ENCODE measurements around the gene ATP11C. TPM values are rescaled to one million over a fixed set of nuclear protein-coding genes. Genes with fewer than 3 reads are reported as not detected.
"Not testable (repeated sequence)": the region's sequence is repeated elsewhere in the genome, so short reads cannot be mapped to it uniquely, and the experiment has no call there.

The ATP11C gene
- 12.2 TPM for total RNA-seq
- polyA plus RNA-seq (ENCODE audit: insufficient read depth in 1 of 8, insufficient read length in 8 of 8, low replicate concordance in 1 of 8) = 10 to 100 TPM; 11.6 to 20.7 (median 15.5) TPM
- long read RNA-seq, donor 1 = 0 reads
- long read RNA-seq, donor 2 = 0 reads
- long read RNA-seq, donor 3 = 0 reads
- long read RNA-seq, donor 4, partial matches to known transcripts = 11 of 11 reads
- long read RNA-seq, donor 4, other reads (novel, unspliced or antisense) = 0 of 11 reads
- long read RNA-seq, donor 5 = 0 reads
- long read RNA-seq, donor 6 = 0 reads
- long read RNA-seq, donor 7, partial matches to known transcripts = 0 of 1 reads
- long read RNA-seq, donor 7, other reads (novel, unspliced or antisense) = 0 of 1 reads
- long read RNA-seq, donor 8 = 0 reads
- long read RNA-seq, donor 9 = 0 reads
- long read RNA-seq, donor 10 = 0 reads
- long read RNA-seq, donor 11 = 0 reads

- WGBS (ENCODE audit: insufficient coverage) = 23% methylated on average over 27 of the region's 52 CpGs
- no peaks in the 10 kb centered on the region for H3K9me3 ChIP-seq (replicated peaks; ENCODE audit: control insufficient read depth, low read depth, low read length)
- peak; percentile 93 for DNase-seq
- H3K4me1 ChIP-seq (ENCODE audit: control insufficient read depth, insufficient read depth, low read length) = peaks cover 6% of the 10 kb centered on the region
- H3K36me3 ChIP-seq (ENCODE audit: control insufficient read depth, insufficient read depth, low read length) = no peaks in the 10 kb centered on the region
- peaks cover 24% of the 10 kb centered on the region for H3K27me3 ChIP-seq (ENCODE audit: control insufficient read depth, insufficient read depth, low read length)
- H3K4me3 ChIP-seq (ENCODE audit: low read length) = peak within 1 kb of the TSS; percentile 69
- H3K27ac ChIP-seq (ENCODE audit: low read length) = peak within 1 kb of the TSS; percentile 98
Observed at GRCh38 chrX:139932901-139933796, at the start of gene ATP11C. TSS of gene ATP11C (minus strand) at chrX:139933053. CDS start at chrX:139932042, 1,011 bp downstream.

- H3K27ac ChIP-seq (ENCODE audit: low read length) = no peak overlapping the region
- DNase-seq = no peak
- H3K4me1 ChIP-seq (ENCODE audit: control insufficient read depth, insufficient read depth, low read length) = no peaks in the 10 kb centered on the region
- no peak overlapping the region for H3K4me3 ChIP-seq (ENCODE audit: low read length)
- no peaks in the 10 kb centered on the region for H3K36me3 ChIP-seq (ENCODE audit: control insufficient read depth, insufficient read depth, low read length)
- no peaks in the 10 kb centered on the region for H3K27me3 ChIP-seq (ENCODE audit: control insufficient read depth, insufficient read depth, low read length)
- WGBS (ENCODE audit: insufficient coverage) = 100% methylated on average over 1 of the region's 3 CpGs
- H3K9me3 ChIP-seq (replicated peaks; ENCODE audit: control insufficient read depth, low read depth, low read length) = peaks cover 2% of the 10 kb centered on the region
Observed at GRCh38 chrX:139974471-139974870, 41.6 kb upstream of the ATP11C start.

DNA sequence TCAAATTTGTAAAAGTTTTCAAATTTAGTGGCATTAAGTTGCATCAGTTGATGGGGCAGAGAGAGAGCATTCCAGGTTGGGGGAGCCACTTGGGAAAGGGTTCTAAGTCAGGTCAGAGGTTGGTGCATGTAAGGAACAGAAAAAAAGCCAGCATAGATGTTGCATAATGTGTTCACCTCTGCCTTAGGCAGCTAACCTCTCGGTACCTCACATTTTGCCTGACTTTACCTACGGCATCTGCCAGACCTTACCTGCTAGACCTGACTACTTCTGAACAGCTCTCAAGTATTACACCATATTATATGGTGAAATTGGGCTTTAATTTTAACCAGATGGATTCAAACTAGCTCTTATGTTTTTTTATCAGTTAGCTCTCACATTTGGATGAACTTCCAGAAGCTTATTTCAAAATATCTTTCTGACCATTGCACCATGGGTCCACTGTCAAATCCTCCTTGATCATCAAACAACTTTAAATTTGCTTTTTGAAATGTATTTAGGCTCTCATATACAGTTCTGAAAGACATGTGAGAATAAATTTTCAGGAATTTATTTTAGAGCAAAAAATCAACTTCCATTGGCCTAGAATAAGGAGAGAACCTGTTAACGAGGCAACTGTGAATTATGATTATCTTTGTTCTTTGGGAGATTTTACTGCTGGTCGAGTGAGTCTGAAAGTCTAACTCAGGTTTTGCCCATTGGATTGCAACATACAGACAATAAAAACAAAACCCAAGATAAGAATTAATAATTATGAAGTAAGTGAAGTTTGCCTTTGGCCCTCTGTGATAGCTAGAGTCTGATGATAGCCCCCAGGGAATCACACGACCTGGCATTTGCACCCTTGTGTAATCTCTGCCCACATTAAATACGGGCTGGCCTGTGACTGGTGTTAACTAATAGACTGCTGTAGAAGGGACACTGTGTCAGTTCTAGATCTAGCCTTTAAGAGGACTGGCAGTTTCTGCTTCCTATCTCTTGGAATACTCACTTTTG, 40.1 kb upstream of the ATP11C start:
- no peak overlapping the region for H3K27ac ChIP-seq (ENCODE audit: low read length)
- H3K9me3 ChIP-seq (replicated peaks; ENCODE audit: control insufficient read depth, low read depth, low read length) = peaks cover 2% of the 10 kb centered on the region
- no peaks in the 10 kb centered on the region for H3K4me1 ChIP-seq (ENCODE audit: control insufficient read depth, insufficient read depth, low read length)
- no peaks in the 10 kb centered on the region for H3K36me3 ChIP-seq (ENCODE audit: control insufficient read depth, insufficient read depth, low read length)
- H3K27me3 ChIP-seq (ENCODE audit: control insufficient read depth, insufficient read depth, low read length) = no peaks in the 10 kb centered on the region
- WGBS (ENCODE audit: insufficient coverage) = 29% methylated on average over 1 of the region's 6 CpGs
- DNase-seq = no peak
- H3K4me3 ChIP-seq (ENCODE audit: low read length) = no peak overlapping the region

- Histone ChIP-seq H3K27me3 (ENCODE audit: control insufficient read depth, insufficient read depth, low read length) (no peaks in the 10 kb centered on the region), H3K27ac (ENCODE audit: low read length) (no peak overlapping the region), H3K4me3 (ENCODE audit: low read length) (no peak overlapping the region), H3K9me3 (replicated peaks; ENCODE audit: control insufficient read depth, low read depth, low read length) (peaks cover 2% of the 10 kb centered on the region), H3K36me3 (ENCODE audit: control insufficient read depth, insufficient read depth, low read length) (no peaks in the 10 kb centered on the region), H3K4me1 (ENCODE audit: control insufficient read depth, insufficient read depth, low read length) (no peaks in the 10 kb centered on the region)
- no peak for DNase-seq
- no CpG with 5 or more reads among the region's 5 CpGs for WGBS (ENCODE audit: insufficient coverage)
Observed at GRCh38 chrX:139972113-139972512, 39.3 kb upstream of the ATP11C start.

- DNase-seq = no peak
- no peak overlapping the region for H3K4me3 ChIP-seq (ENCODE audit: low read length)
- H3K36me3 ChIP-seq (ENCODE audit: control insufficient read depth, insufficient read depth, low read length) = no peaks in the 10 kb centered on the region
- WGBS (ENCODE audit: insufficient coverage) = 49% methylated on average over 4 of the region's 10 CpGs
- no peaks in the 10 kb centered on the region for H3K27me3 ChIP-seq (ENCODE audit: control insufficient read depth, insufficient read depth, low read length)
- no peak overlapping the region for H3K27ac ChIP-seq (ENCODE audit: low read length)
- peaks cover 2% of the 10 kb centered on the region for H3K9me3 ChIP-seq (replicated peaks; ENCODE audit: control insufficient read depth, low read depth, low read length)
- H3K4me1 ChIP-seq (ENCODE audit: control insufficient read depth, insufficient read depth, low read length) = no peaks in the 10 kb centered on the region
Observed at GRCh38 chrX:139971394-139971749, 38.5 kb upstream of the ATP11C start.

GRCh38 chrX:139969286-139969685, 36.4 kb upstream of the ATP11C start:
- no peaks in the 10 kb centered on the region for H3K9me3 ChIP-seq (replicated peaks; ENCODE audit: control insufficient read depth, low read depth, low read length)
- WGBS (ENCODE audit: insufficient coverage) = no CpG with 5 or more reads among the region's 2 CpGs

DNA sequence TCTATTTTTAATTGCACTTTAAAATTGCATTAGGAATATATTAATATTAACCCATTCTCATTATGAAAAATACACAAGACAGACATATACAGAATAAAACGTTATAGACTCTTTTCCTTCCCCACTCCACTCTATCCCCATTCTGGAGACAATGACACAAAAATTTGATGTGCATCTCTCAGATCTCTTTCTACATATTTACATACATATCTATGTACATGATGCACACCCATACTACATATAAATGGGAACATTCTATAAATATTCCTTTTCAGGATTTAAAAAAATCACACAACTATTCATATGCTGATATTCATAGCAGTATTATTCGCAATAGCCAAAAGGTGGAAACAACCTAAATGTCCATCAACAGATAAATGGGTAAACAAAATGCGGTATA, 34.9 kb upstream of the ATP11C start:
- Histone ChIP-seq H3K4me1 (ENCODE audit: control insufficient read depth, insufficient read depth, low read length) (no peaks in the 10 kb centered on the region), H3K36me3 (ENCODE audit: control insufficient read depth, insufficient read depth, low read length) (no peaks in the 10 kb centered on the region), H3K4me3 (ENCODE audit: low read length) (no peak overlapping the region), H3K9me3 (replicated peaks; ENCODE audit: control insufficient read depth, low read depth, low read length) (no peaks in the 10 kb centered on the region), H3K27ac (ENCODE audit: low read length) (no peak overlapping the region), H3K27me3 (ENCODE audit: control insufficient read depth, insufficient read depth, low read length) (no peaks in the 10 kb centered on the region)
- no CpG with 5 or more reads among the region's 3 CpGs for WGBS (ENCODE audit: insufficient coverage)
- no peak for DNase-seq

More at GRCh38 chrX:139969286-139969685, 36.4 kb upstream of the ATP11C start:
- H3K36me3 ChIP-seq (ENCODE audit: control insufficient read depth, insufficient read depth, low read length) = no peaks in the 10 kb centered on the region
- no peak overlapping the region for H3K27ac ChIP-seq (ENCODE audit: low read length)
- DNase-seq = no peak
- H3K4me3 ChIP-seq (ENCODE audit: low read length) = no peak overlapping the region
- H3K4me1 ChIP-seq (ENCODE audit: control insufficient read depth, insufficient read depth, low read length) = no peaks in the 10 kb centered on the region
- H3K27me3 ChIP-seq (ENCODE audit: control insufficient read depth, insufficient read depth, low read length) = no peaks in the 10 kb centered on the region

DNA sequence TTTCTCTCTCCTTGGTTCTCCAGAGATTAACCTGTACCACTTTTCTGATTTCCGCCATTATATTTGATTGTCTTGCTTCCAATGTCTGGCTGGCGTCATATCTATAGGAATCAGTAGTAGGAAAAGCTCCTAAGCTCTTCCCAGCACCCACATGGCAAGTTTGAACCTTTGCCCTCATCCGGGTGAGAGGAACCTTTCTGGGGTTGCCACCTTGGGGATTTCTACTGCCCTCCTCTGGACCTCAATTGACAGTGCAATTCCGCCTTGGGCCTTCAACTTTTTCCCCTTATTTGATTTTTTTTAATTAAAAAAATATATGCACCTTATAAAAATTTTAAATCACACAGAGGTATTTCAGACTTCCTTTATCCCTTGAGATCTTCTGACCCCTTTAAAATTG, 34.4 kb upstream of the ATP11C start:
- Histone ChIP-seq H3K9me3 (replicated peaks; ENCODE audit: control insufficient read depth, low read depth, low read length) (no peaks in the 10 kb centered on the region), H3K4me3 (ENCODE audit: low read length) (no peak overlapping the region)
- WGBS (ENCODE audit: insufficient coverage) = 0% methylated on average over 1 of the region's 4 CpGs

GRCh38 chrX:139966159-139966558, 33.3 kb upstream of the ATP11C start:
- not testable (repeated sequence) for H3K4me1 ChIP-seq (ENCODE audit: control insufficient read depth, insufficient read depth, low read length); H3K36me3 ChIP-seq (ENCODE audit: control insufficient read depth, insufficient read depth, low read length); H3K9me3 ChIP-seq (replicated peaks; ENCODE audit: control insufficient read depth, low read depth, low read length); H3K27me3 ChIP-seq (ENCODE audit: control insufficient read depth, insufficient read depth, low read length); DNase-seq; H3K27ac ChIP-seq (ENCODE audit: low read length); H3K4me3 ChIP-seq (ENCODE audit: low read length)
- 60% methylated on average over 1 of the region's 3 CpGs for WGBS (ENCODE audit: insufficient coverage)

More for the DNA sequence above, 34.4 kb upstream of the ATP11C start:
- no peak for DNase-seq
- no peaks in the 10 kb centered on the region for H3K27me3 ChIP-seq (ENCODE audit: control insufficient read depth, insufficient read depth, low read length)
- no peaks in the 10 kb centered on the region for H3K36me3 ChIP-seq (ENCODE audit: control insufficient read depth, insufficient read depth, low read length)
- H3K4me1 ChIP-seq (ENCODE audit: control insufficient read depth, insufficient read depth, low read length) = no peaks in the 10 kb centered on the region
- no peak overlapping the region for H3K27ac ChIP-seq (ENCODE audit: low read length)

Data from muscle of leg (tissue), 16 donors.